A549 (cell line): Measurements from ENCODE around the gene UNC45A. TPM values are rescaled to one million over a fixed set of nuclear protein-coding genes. Genes with fewer than 3 reads are reported as not detected.

Experiments
- ATAC-seq, 2 experiments: fragments of 200-7000 bp in 1 of 2; fragments of >200 bp in 1 of 2; cut with Nextera tagmentation in 1 of 2; cut with Tn5 transposase in 1 of 2; 3 replicates each; pipeline versions ENCODE4 v1.8.0 to v1.9.1; 2018 to 2020; ENCODE audit warnings: mild to moderate bottlenecking in 1 of 2, moderate library complexity in 1 of 2
- CTCF ChIA-PET: fragments of 300-600 bp; sonication (Branson Sonifier 250); formaldehyde crosslinking; extraction: SDS; loops from one replicate; lab custom pipeline; 2021; ENCODE audit warnings: antibody characterized with exemption, inconsistent platforms; lab: Yijun Ruan, JAX
- POLR2A ChIA-PET: fragments of 350-600 bp; formaldehyde crosslinking; extraction: SDS; loops from one replicate; lab custom pipeline; 2021; ENCODE audit warnings: antibody characterized with exemption, inconsistent platforms; lab: Yijun Ruan, JAX
- DNase-seq, 2 experiments: peaks; one replicate each; pipeline versions ENCODE4 v3.0.0 to v3.0.0-alpha.2; 2011 to 2016; ENCODE audit warnings: low read depth in 1 of 2, low spot score in 1 of 2
- FAIRE-seq: peaks from 2 replicates; lab custom pipeline; 2011; peaks lifted over from hg19 to GRCh38; lab: Jason Lieb, UNC
- H3K27ac ChIP-seq, 2 experiments: fragments of >200 bp; sonication (Bioruptor Twin); formaldehyde crosslinking; 3 replicates each; pipeline ENCODE4 v1.5.1; 2016 to 2017
- H3K4me1 ChIP-seq: fragments of >200 bp; sonication (Bioruptor Twin); formaldehyde crosslinking; 3 replicates; pipeline ENCODE4 v1.6.1; 2016
- H3K4me2 ChIP-seq: fragments of >200 bp; sonication (Bioruptor Twin); formaldehyde crosslinking; 3 replicates; pipeline ENCODE4 v1.6.1; 2016
- H3K4me3 ChIP-seq: fragments of >200 bp; sonication (Bioruptor Twin); formaldehyde crosslinking; 3 replicates; pipeline ENCODE4 v1.5.1; 2016
- H3K9me3 ChIP-seq: fragments of >200 bp; sonication (Bioruptor Twin); formaldehyde crosslinking; 3 replicates; pipeline ENCODE4 v1.6.1; 2016
- BCL3 ChIP-seq: fragments of >200 bp; sonication (Bioruptor Twin); formaldehyde crosslinking; IDR thresholded peaks from 3 replicates; pipeline ENCODE4 v1.6.1; 2016
- CBX2 ChIP-seq: fragments of 200-600 bp; sonication (generic); IDR thresholded peaks from 2 replicates; pipeline ENCODE4 v1.6.1; 2016; ENCODE audit warnings: low read depth, mild to moderate bottlenecking, borderline replicate concordance
- CEBPB ChIP-seq, 2 experiments: fragments of >200 bp in 1 of 2; sonication (Bioruptor Twin) in 1 of 2; formaldehyde crosslinking in 1 of 2; IDR thresholded peaks; 2 replicates each; pipeline ENCODE4 v1.6.1; 2012 to 2016
- CTCF ChIP-seq: fragments of >200 bp; sonication (Bioruptor Twin); formaldehyde crosslinking; IDR thresholded peaks from 3 replicates; pipeline ENCODE4 v1.5.1; 2016
- E2F6 ChIP-seq: IDR thresholded peaks from 2 replicates; pipeline ENCODE4 v1.6.1; 2012; ENCODE audit warnings: low read depth, borderline replicate concordance
- EHMT2 ChIP-seq: fragments of 200-600 bp; sonication (generic); IDR thresholded peaks from 2 replicates; pipeline ENCODE4 v1.6.1; 2016; ENCODE audit warnings: antibody characterized with exemption, low read depth, mild to moderate bottlenecking, moderate library complexity
- HES2 ChIP-seq: fragments of >200 bp; sonication (Bioruptor Twin); formaldehyde crosslinking; IDR thresholded peaks from 2 replicates; pipeline ENCODE4 v1.6.1; 2016
- HOXA7 ChIP-seq: fragments of 250-450 bp; sonication (Bioruptor Pico); IDR thresholded peaks from 2 replicates; pipeline ENCODE4 v1.5.0; 2020; ENCODE audit warnings: mild to moderate bottlenecking, moderate library complexity
- HOXB13 ChIP-seq: fragments of 250-450 bp; sonication (Bioruptor Pico); IDR thresholded peaks from 2 replicates; pipeline ENCODE4 v1.5.0; 2020; ENCODE audit warnings: low read depth, mild to moderate bottlenecking, moderate library complexity
- JUN ChIP-seq, 2 experiments: fragments of >200 bp; sonication (Bioruptor Twin); formaldehyde crosslinking; IDR thresholded peaks; 2 replicates in 1 of 2; 3 replicates in 1 of 2; pipeline ENCODE4 v1.6.1; 2016 to 2017
- KDM5A ChIP-seq: fragments of 200-600 bp; sonication (generic); IDR thresholded peaks from 2 replicates; pipeline ENCODE4 v1.6.1; 2016; ENCODE audit warnings: antibody characterized with exemption, mild to moderate bottlenecking
- MAX ChIP-seq: IDR thresholded peaks from 2 replicates; pipeline ENCODE4 v1.6.1; 2012
- MAZ ChIP-seq: fragments of 150-350 bp; IDR thresholded peaks from 2 replicates; pipeline ENCODE4 v1.6.1; 2014; ENCODE audit warnings: antibody characterized with exemption, low read depth, low read length, borderline replicate concordance
- NPAS2 ChIP-seq: fragments of 250-450 bp; sonication (Bioruptor Pico); IDR thresholded peaks from 2 replicates; pipeline ENCODE4 v1.8.0; 2022; ENCODE audit warnings: mild to moderate bottlenecking, moderate library complexity, borderline replicate concordance
- NR3C1 ChIP-seq: fragments of >200 bp; sonication (Bioruptor Twin); formaldehyde crosslinking; IDR thresholded peaks from 3 replicates; pipeline ENCODE4 v1.6.1; 2017
- PHF8 ChIP-seq: fragments of 200-600 bp; sonication (generic); IDR thresholded peaks from 2 replicates; pipeline ENCODE4 v1.6.1; 2016; ENCODE audit warnings: low read depth, mild to moderate bottlenecking, antibody characterized with exemption, moderate library complexity, borderline replicate concordance
- POLR2A ChIP-seq: IDR thresholded peaks from 2 replicates; pipeline ENCODE4 v1.6.1; 2012; ENCODE audit warnings: mild to moderate bottlenecking, low read length
- POLR2AphosphoS2 ChIP-seq: conservative IDR thresholded peaks from 2 replicates; pipeline ENCODE4 v1.6.1; 2012; ENCODE audit warnings: low read length, improper control_type of control experiment, inconsistent platforms
- RAD21 ChIP-seq, 2 experiments: fragments of >200 bp in 1 of 2; sonication (Bioruptor Twin) in 1 of 2; formaldehyde crosslinking in 1 of 2; IDR thresholded peaks in 1 of 2; conservative IDR thresholded peaks in 1 of 2; 2 replicates in 1 of 2; 3 replicates in 1 of 2; pipeline ENCODE4 v1.6.1; 2012 to 2018; ENCODE audit warnings: inconsistent platforms in 1 of 2
- REST ChIP-seq: fragments of 200-600 bp; sonication (generic); IDR thresholded peaks from 2 replicates; pipeline ENCODE4 v1.6.1; 2016; ENCODE audit warnings: antibody characterized with exemption, mild to moderate bottlenecking, moderate library complexity
- RFX5 ChIP-seq: fragments of 450-650 bp; IDR thresholded peaks from 2 replicates; pipeline ENCODE4 v1.7.1; 2014; ENCODE audit warnings: antibody characterized with exemption, mild to moderate bottlenecking, moderate library complexity
- RNF2 ChIP-seq: fragments of 200-600 bp; sonication (generic); IDR thresholded peaks from 2 replicates; pipeline ENCODE4 v1.6.1; 2016; ENCODE audit warnings: low read depth, mild to moderate bottlenecking, antibody characterized with exemption, moderate library complexity, borderline replicate concordance
- SREBF2 ChIP-seq: fragments of 450-650 bp; IDR thresholded peaks from 2 replicates; pipeline ENCODE4 v1.6.1; 2014; ENCODE audit warnings: mild to moderate bottlenecking, moderate library complexity
- ZSCAN20 ChIP-seq: fragments of 250-450 bp; sonication (Bioruptor Pico); IDR thresholded peaks from 2 replicates; pipeline ENCODE4 v1.8.0; 2022; ENCODE audit warnings: mild to moderate bottlenecking, moderate library complexity
- WGBS: methylation state at CpG from one replicate; pipeline ENCODE4 v1.1.6; 2017; ENCODE audit errors: missing lambda C conversion rate; 5-methylcytosine and 5-hydroxymethylcytosine counted together
- polyA plus RNA-seq, 4 experiments: library from polyadenylated mRNA; depleted of rRNA in 3 of 4; stranded (reverse); fragments of >200 nt; fragmentation: RNase III in 1 of 4; extraction: RNeasy Plus Mini Kit Qiagen cat#74134 plus additional on column Dnase treatment in 1 of 4; gene quantifications; 2 replicates in 3 of 4; 3 replicates in 1 of 4; pipeline ENCODE4 v1.2.3, GENCODE V29; 2011 to 2017

The UNC45A gene
- polyA plus RNA-seq, 2 of the 4 experiments (the other 2 are of a cell fraction): 48.2 to 80.4 TPM

- no peaks in the 10 kb centered on the region for H3K4me1 ChIP-seq
- ChIA-PET POLR2A (interaction anchor here (1.0 kb wide), 1 partner anchor 528 kb away, joined by 3 read pairs; the partner anchor contains the start of gene IQGAP1), CTCF (interaction anchor here (1.4 to 9.2 kb wide), 3 partner anchors 9 to 16 kb away, joined by 3 to 83 read pairs (median 24); partner anchors contain the start of genes HDDC3 and MAN2A2)
- H3K9me3 ChIP-seq: no peaks in the 10 kb centered on the region
- DNase-seq (no peak), ATAC-seq (no peak), FAIRE-seq (no peak)
- TF ChIP-seq CTCF (no peak), BCL3 (no peak), CBX2 (no peak), PHF8 (no peak), KDM5A (no peak), POLR2AphosphoS2 (no peak), RAD21 (conservative IDR thresholded peaks at IDR 0.05 in 1 of 2, IDR thresholded peaks at IDR 0.05 in 1 of 2) (no peak), CEBPB (IDR thresholded peaks at IDR 0.05) (no peak), ZSCAN20 (no peak), JUN (IDR thresholded peaks at IDR 0.05) (no peak), NR3C1 (no peak)
- no peak overlapping the region for H3K4me2 ChIP-seq
- no peak overlapping the region for H3K27ac ChIP-seq
- 89% methylated on average over 22 of the region's 25 CpGs for WGBS
- no peak overlapping the region for H3K4me3 ChIP-seq
Measured at GRCh38 chr15:90915808-90916440, 19.2 kb upstream of the UNC45A start.

- POLR2A ChIA-PET: no interaction called here
- WGBS: 92% methylated on average over 11 of the region's 11 CpGs
- DNase-seq: no peak
- Histone ChIP-seq H3K4me3 (no peak overlapping the region), H3K9me3 (no peaks in the 10 kb centered on the region), H3K4me2 (no peak overlapping the region), H3K27ac (no peak overlapping the region), H3K4me1 (no peaks in the 10 kb centered on the region)
- ATAC-seq: no peak
- CTCF ChIA-PET: interaction anchor here (1.4 to 9.2 kb wide), 4 partner anchors 9 to 16 kb away, joined by 3 to 83 read pairs (median 40); partner anchors contain the start of genes HDDC3, MAN2A2 and UNC45A
- no peak for FAIRE-seq
- TF ChIP-seq POLR2A: no peak
- no peak for TF ChIP-seq RNF2
- no peak for TF ChIP-seq HES2
- TF ChIP-seq E2F6: no peak
Measured at GRCh38 chr15:90916461-90916860, 18.6 kb upstream of the UNC45A start.

- Histone ChIP-seq H3K4me1 (no peaks in the 10 kb centered on the region), H3K4me3 (no peak overlapping the region), H3K27ac (no peak overlapping the region), H3K4me2 (no peak overlapping the region), H3K9me3 (no peaks in the 10 kb centered on the region)
- ATAC-seq (no peak), DNase-seq (no peak), FAIRE-seq (no peak)
- CTCF ChIA-PET: interaction anchor here (1.5 to 9.2 kb wide), 4 partner anchors 14 to 39 kb away, joined by 4 to 83 read pairs (median 31); partner anchors contain the start of genes HDDC3, MAN2A2 and UNC45A
- POLR2A ChIA-PET: no interaction called here
- 95% methylated on average over 12 of the region's 12 CpGs for WGBS
- TF ChIP-seq E2F6: no peak
- TF ChIP-seq RFX5: no peak
- TF ChIP-seq HOXB13 (CRISPR knock-in tag): no peak
- no peak for TF ChIP-seq MAX
- no peak for TF ChIP-seq POLR2AphosphoS2
- no peak for TF ChIP-seq SREBF2
- no peak for TF ChIP-seq HOXA7 (CRISPR knock-in tag)
- no peak for TF ChIP-seq REST
- TF ChIP-seq NPAS2 (CRISPR knock-in tag): no peak
- no peak for TF ChIP-seq MAZ
- TF ChIP-seq POLR2A: no peak
- no peak for TF ChIP-seq EHMT2
Measured at GRCh38 chr15:90917569-90917968, 17.5 kb upstream of the UNC45A start.
